ENCODE data around the gene MAG. TPM values are rescaled to one million over a fixed set of nuclear protein-coding genes. Genes with fewer than 3 reads are reported as not detected.

Gene MAG
- polyA plus RNA-seq, 1 experiment = not detected

GRCh38 chr19:35318679-35319448 lies 26.9 kb downstream of the MAG start:
- no peak for TF ChIP-seq CTCF (IDR thresholded peaks at IDR 0.05; ENCODE audit: insufficient read depth, low read depth, low read length)
- H3K27me3 ChIP-seq (ENCODE audit: control insufficient read depth, insufficient read depth, low read length) = no peaks in the 10 kb centered on the region
- POLR2A ChIA-PET = no interaction called here
- DNase-seq (ENCODE audit: low read depth) = peak; percentile 22
- CTCF ChIA-PET = interaction anchor here (0.8 to 0.9 kb wide), 2 partner anchors 34 to 191 kb away, joined by 3 read pairs; no protein-coding TSS in a partner anchor
- no peak overlapping the region for H3K4me3 ChIP-seq (ENCODE audit: low read depth, low read length)
- H3K36me3 ChIP-seq (ENCODE audit: control insufficient read depth, insufficient read depth, low read length) = no peaks in the 10 kb centered on the region

GRCh38 chr19:35320065-35320713 lies 28.2 kb downstream of the MAG start:
- ChIA-PET CTCF (no interaction called here), POLR2A (no interaction called here)
- H3K4me3 ChIP-seq (ENCODE audit: low read depth, low read length) = no peak overlapping the region
- no peaks in the 10 kb centered on the region for H3K27me3 ChIP-seq (ENCODE audit: control insufficient read depth, insufficient read depth, low read length)
- no peak for DNase-seq (ENCODE audit: low read depth)
- TF ChIP-seq CTCF (IDR thresholded peaks at IDR 0.05; ENCODE audit: insufficient read depth, low read depth, low read length) = no peak
- H3K36me3 ChIP-seq (ENCODE audit: control insufficient read depth, insufficient read depth, low read length) = no peaks in the 10 kb centered on the region

- CTCF ChIA-PET = no interaction called here
- no peaks in the 10 kb centered on the region for H3K27me3 ChIP-seq (ENCODE audit: control insufficient read depth, insufficient read depth, low read length)
- POLR2A ChIA-PET = no interaction called here
- H3K36me3 ChIP-seq (ENCODE audit: control insufficient read depth, insufficient read depth, low read length) = no peaks in the 10 kb centered on the region
- no peak for DNase-seq (ENCODE audit: low read depth)
- no peak overlapping the region for H3K4me3 ChIP-seq (ENCODE audit: low read depth, low read length)
- TF ChIP-seq CTCF (IDR thresholded peaks at IDR 0.05; ENCODE audit: insufficient read depth, low read depth, low read length) = no peak
Observed at GRCh38 chr19:35321291-35321690, 29.3 kb downstream of the MAG start.

- DNase-seq (ENCODE audit: low read depth) = no peak
- Histone ChIP-seq H3K27me3 (ENCODE audit: control insufficient read depth, insufficient read depth, low read length) (no peaks in the 10 kb centered on the region; the same call in 1 of the 2 replicates), H3K36me3 (ENCODE audit: control insufficient read depth, insufficient read depth, low read length) (no peaks in the 10 kb centered on the region), H3K4me3 (ENCODE audit: low read depth, low read length) (no peak overlapping the region)
- CTCF ChIA-PET = no interaction called here
- TF ChIP-seq CTCF (IDR thresholded peaks at IDR 0.05; ENCODE audit: insufficient read depth, low read depth, low read length) = no peak
- POLR2A ChIA-PET = no interaction called here
Observed at GRCh38 chr19:35322014-35322413, 30.1 kb downstream of the MAG start.

GRCh38 chr19:35327642-35328041 lies 35.7 kb downstream of the MAG start:
- no peak overlapping the region for H3K4me3 ChIP-seq (ENCODE audit: low read depth, low read length)
- ChIA-PET CTCF (no interaction called here), POLR2A (no interaction called here)
- TF ChIP-seq CTCF (IDR thresholded peaks at IDR 0.05; ENCODE audit: insufficient read depth, low read depth, low read length) = peak; percentile 27; the same call in 1 of the 2 replicates
- H3K36me3 ChIP-seq (ENCODE audit: control insufficient read depth, insufficient read depth, low read length) = no peaks in the 10 kb centered on the region
- no peak for DNase-seq (ENCODE audit: low read depth)
- H3K27me3 ChIP-seq (ENCODE audit: control insufficient read depth, insufficient read depth, low read length) = peaks cover 2% of the 10 kb centered on the region
